PC-3 (cell line): ENCODE measurements around the gene UGGT1.

Source experiments
- CTCF ChIP-seq: fragments of 300-600 bp; sonication (generic); conservative IDR thresholded peaks from 2 replicates; pipeline ENCODE4 v1.5.1; 2017; ENCODE audit warnings: antibody characterized with exemption, low read depth, mild to moderate bottlenecking, low read length
- EZH2 ChIP-seq: fragments of 300-600 bp; sonication (generic); IDR thresholded peaks from one replicate; pipeline ENCODE4 v1.6.1; 2017; ENCODE audit warnings: antibody characterized with exemption, mild to moderate bottlenecking, low read length; ENCODE audit not compliant: unreplicated experiment
- EZH2phosphoT487 ChIP-seq: fragments of 300-600 bp; sonication (generic); IDR thresholded peaks from 2 replicates; pipeline ENCODE4 v1.6.1; 2018; ENCODE audit warnings: mild to moderate bottlenecking, antibody characterized with exemption, low read length, borderline replicate concordance

GRCh38 chr2:128041561-128041960 lies 49.4 kb upstream of the UGGT1 start:
- no peak for TF ChIP-seq CTCF
- TF ChIP-seq EZH2phosphoT487, result no peak
- TF ChIP-seq EZH2, result no peak
